HCT116 (cell line): ENCODE results near the gene OGA. TPM values are rescaled to one million over a fixed set of nuclear protein-coding genes. Genes with fewer than 3 reads are reported as not detected.

Experiments
- ATAC-seq: fragments of 200-7000 bp; cut with Tn5 transposase; 2 replicates; pipeline ENCODE4 v1.9.1; 2020; ENCODE audit warnings: mild to moderate bottlenecking, moderate library complexity
- BruUV-seq: library from RNA; stranded (reverse); fragments of 400-500 nt; replicated peaks from 2 replicates; lab custom pipeline; 2021; lab: Mats Ljungman, UMichigan
- CTCF ChIA-PET: fragments of 300-600 bp; sonication (Branson Sonifier 250); formaldehyde crosslinking; loops from one replicate; lab custom pipeline; 2021; ENCODE audit warnings: antibody characterized with exemption; lab: Charles Lee
- POLR2A ChIA-PET: fragments of 300-600, 350-600 bp; sonication (Branson Sonifier 250); formaldehyde crosslinking; loops from one replicate; lab custom pipeline; 2021; ENCODE audit warnings: antibody characterized with exemption; lab: Charles Lee
- RAD21 ChIA-PET, 2 experiments: fragments of 300-600 bp; sonication (Branson Sonifier 250); formaldehyde crosslinking; loops; one replicate each; lab custom pipeline; 2023; ENCODE audit warnings: low total read pairs in 2 of 2; ENCODE audit not compliant: uncharacterized antibody in 2 of 2, unreplicated experiment in 2 of 2, low non-redundant PET in 1 of 2; lab: Charles Lee
- DNase-seq: peaks from one replicate; pipeline ENCODE4 v3.0.0-alpha.2; 2010; ENCODE audit warnings: low read depth, low spot score
- H2AFZ ChIP-seq: fragments of 200-600 bp; shearing (Covaris generic), sonication (generic); 2 replicates; pipeline ENCODE4 v1.6.1; 2017; ENCODE audit warnings: low read depth, mixed run types, mixed read lengths, antibody characterized with exemption, low read length; ENCODE audit not compliant: poor library complexity, severe bottlenecking
- H3K27ac ChIP-seq: 2 replicates; pipeline ENCODE4 v1.5.1; 2012; ENCODE audit warnings: low read depth, low read length
- H3K27me3 ChIP-seq: fragments of 200-600 bp; sonication (generic); 2 replicates; pipeline ENCODE4 v1.6.1; 2016; ENCODE audit warnings: mixed run types, low read length, mixed read lengths; ENCODE audit not compliant: insufficient read depth
- H3K36me3 ChIP-seq, 2 experiments: fragments of 200-500 bp in 1 of 2; fragments of 200-600 bp in 1 of 2; sonication (Bioruptor generic) in 1 of 2; sonication (generic) in 1 of 2; 2 replicates each; pipeline versions ENCODE4 v1.5.1 to v1.6.1; 2014 to 2016; ENCODE audit warnings: low read length in 2 of 2, inconsistent platforms in 1 of 2, mixed read lengths in 1 of 2, mixed run types in 1 of 2; ENCODE audit not compliant: insufficient read depth in 2 of 2, control insufficient read depth in 1 of 2
- H3K4me1 ChIP-seq, 2 experiments: fragments of 200-600 bp in 1 of 2; sonication (generic) in 1 of 2; 2 replicates each; pipeline versions ENCODE4 v1.5.1 to v1.6.1; 2012 to 2017; ENCODE audit warnings: low read length in 2 of 2, inconsistent platforms in 1 of 2, mild to moderate bottlenecking in 1 of 2, mixed read lengths in 1 of 2, mixed run types in 1 of 2, moderate library complexity in 1 of 2; ENCODE audit not compliant: insufficient read depth in 2 of 2, control insufficient read depth in 1 of 2
- H3K4me2 ChIP-seq: fragments of 200-600 bp; sonication (generic); 2 replicates; pipeline ENCODE4 v1.6.1; 2017; ENCODE audit warnings: mixed run types, low read length, mixed read lengths
- H3K4me3 ChIP-seq, 2 experiments: fragments of 200-600 bp in 1 of 2; sonication (generic) in 1 of 2; replicated peaks in 1 of 2; 2 replicates each; pipeline ENCODE4 v1.5.1; 2011 to 2016; ENCODE audit warnings: low read length in 2 of 2, control low read depth in 1 of 2, low read depth in 1 of 2, mild to moderate bottlenecking in 1 of 2, mixed read lengths in 1 of 2, mixed run types in 1 of 2
- H3K79me2 ChIP-seq: fragments of 200-600 bp; sonication (generic); 2 replicates; pipeline ENCODE4 v1.6.1; 2017; ENCODE audit warnings: mild to moderate bottlenecking, mixed run types, low read length, moderate library complexity, mixed read lengths; ENCODE audit not compliant: insufficient read depth
- H3K9ac ChIP-seq: fragments of 200-600 bp; sonication (generic); 2 replicates; pipeline ENCODE4 v1.6.1; 2016; ENCODE audit warnings: low read length, mixed read lengths
- H3K9me2 ChIP-seq: fragments of 200-600 bp; sonication (generic), shearing (Covaris generic); 2 replicates; pipeline ENCODE4 v1.6.1; 2017; ENCODE audit warnings: mixed run types, mild to moderate bottlenecking, moderate library complexity; ENCODE audit not compliant: insufficient read depth
- H3K9me3 ChIP-seq, 2 experiments: fragments of 200-500 bp in 1 of 2; fragments of 200-600 bp in 1 of 2; sonication (Bioruptor generic) in 1 of 2; sonication (generic) in 1 of 2; 2 replicates each; pipeline ENCODE4 v1.6.1; 2014 to 2017; ENCODE audit warnings: low read length in 2 of 2, mixed read lengths in 2 of 2, inconsistent platforms in 1 of 2, low read depth in 1 of 2, mild to moderate bottlenecking in 1 of 2, mixed run types in 1 of 2, moderate library complexity in 1 of 2; ENCODE audit not compliant: control insufficient read depth in 1 of 2, insufficient read depth in 1 of 2
- H4K20me1 ChIP-seq: fragments of 200-600 bp; sonication (generic), shearing (Covaris generic); 2 replicates; pipeline ENCODE4 v1.6.1; 2017; ENCODE audit warnings: mixed run types, mild to moderate bottlenecking, moderate library complexity; ENCODE audit not compliant: insufficient read depth
- CBX3 ChIP-seq: IDR thresholded peaks from 2 replicates; pipeline ENCODE4 v1.6.1; 2012; ENCODE audit warnings: low read depth
- CEBPB ChIP-seq: IDR thresholded peaks from 2 replicates; pipeline ENCODE4 v1.6.1; 2012; ENCODE audit warnings: low read depth
- EGR1 ChIP-seq: IDR thresholded peaks from 2 replicates; pipeline ENCODE4 v1.6.1; 2012; ENCODE audit warnings: low read depth
- EZH2 ChIP-seq: fragments of 200-600 bp; sonication (generic); IDR thresholded peaks from 2 replicates; pipeline ENCODE4 v1.6.1; 2017; ENCODE audit warnings: antibody characterized with exemption, mixed run types
- EZH2phosphoT487 ChIP-seq: fragments of 200-600 bp; IDR thresholded peaks from 2 replicates; pipeline ENCODE4 v1.6.1; 2018; ENCODE audit warnings: antibody characterized with exemption, borderline replicate concordance
- FOSL1 ChIP-seq: IDR thresholded peaks from 2 replicates; pipeline ENCODE4 v1.6.1; 2012; ENCODE audit warnings: low read depth
- JUND ChIP-seq: IDR thresholded peaks from 2 replicates; pipeline ENCODE4 v1.6.1; 2012
- MAX ChIP-seq: IDR thresholded peaks from 2 replicates; pipeline ENCODE4 v1.6.1; 2012
- POLR2A ChIP-seq: IDR thresholded peaks from 2 replicates; pipeline ENCODE4 v1.7.0; 2011; ENCODE audit warnings: borderline replicate concordance; ENCODE audit not compliant: insufficient read depth, insufficient read length; ENCODE audit errors: extremely low read depth
- RAD21 ChIP-seq: IDR thresholded peaks from 2 replicates; pipeline ENCODE4 v1.6.1; 2012; ENCODE audit warnings: low read depth, mild to moderate bottlenecking
- SIN3A ChIP-seq: IDR thresholded peaks from 2 replicates; pipeline ENCODE4 v1.6.1; 2012; ENCODE audit warnings: low read depth
- SRF ChIP-seq: IDR thresholded peaks from 2 replicates; pipeline ENCODE4 v1.6.1; 2012; ENCODE audit warnings: low read depth
- ZFX ChIP-seq: fragments of 450-650 bp; IDR thresholded peaks from 2 replicates; pipeline ENCODE4 v1.6.1; 2017
- intact Hi-C: fragments of 100-400 bp; cut with micrococcal nuclease; formaldehyde crosslinking; loops from 2 replicates; pipeline ENCODE4 v1.10.0; 2022
- total RNA-seq: library from RNA; stranded (reverse); gene quantifications from one replicate; pipeline ENCODE4 v1.2.1, GENCODE V29; 2021; ENCODE audit not compliant: unreplicated experiment
- TF ChIP-seq, protein P1 (sequence below): IDR thresholded peaks from 2 replicates; pipeline ENCODE4 v1.6.1; 2012; ENCODE audit warnings: low read depth

OGA gene
- total RNA-seq, 1 experiment from 2014 or later, result 127 TPM

DNA sequence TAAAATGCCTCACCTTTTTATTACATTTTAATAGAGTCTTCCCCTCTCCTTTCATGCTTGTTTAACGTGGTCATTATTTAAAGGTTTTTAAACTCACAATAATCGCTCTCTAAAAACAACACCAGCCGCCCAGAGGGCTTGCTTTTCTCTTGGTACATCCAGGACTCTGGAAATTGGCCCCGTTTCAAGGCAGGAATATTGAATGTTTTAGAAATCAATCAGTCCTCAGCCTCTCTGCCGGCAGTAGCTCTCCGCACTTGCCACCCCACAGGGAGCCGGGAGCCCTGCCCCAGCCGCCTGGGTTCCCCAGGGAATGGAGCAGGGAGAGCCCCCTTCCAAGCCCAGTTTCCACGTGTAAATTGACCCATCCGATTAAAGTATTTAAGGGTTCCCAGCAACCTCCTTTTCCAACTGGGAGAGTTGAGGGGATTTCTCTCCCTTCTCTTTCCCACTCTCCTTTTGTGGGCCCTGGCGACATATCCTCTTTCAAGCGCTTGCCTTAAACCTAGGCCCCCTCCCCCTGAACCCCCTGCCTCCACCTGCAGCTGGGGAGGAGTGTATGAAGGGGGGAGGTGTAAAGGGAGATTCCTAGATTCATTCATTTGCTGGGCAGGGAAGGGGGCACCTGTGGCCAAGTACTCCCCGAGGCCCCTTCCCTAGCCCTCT is 44.2 kb downstream of the OGA start:
- H3K27ac ChIP-seq, result no peak overlapping the region
- no peak for TF ChIP-seq EGR1
- TF ChIP-seq SIN3A, result no peak
- TF ChIP-seq ZFX, result no peak
- TF ChIP-seq, protein P1, sequence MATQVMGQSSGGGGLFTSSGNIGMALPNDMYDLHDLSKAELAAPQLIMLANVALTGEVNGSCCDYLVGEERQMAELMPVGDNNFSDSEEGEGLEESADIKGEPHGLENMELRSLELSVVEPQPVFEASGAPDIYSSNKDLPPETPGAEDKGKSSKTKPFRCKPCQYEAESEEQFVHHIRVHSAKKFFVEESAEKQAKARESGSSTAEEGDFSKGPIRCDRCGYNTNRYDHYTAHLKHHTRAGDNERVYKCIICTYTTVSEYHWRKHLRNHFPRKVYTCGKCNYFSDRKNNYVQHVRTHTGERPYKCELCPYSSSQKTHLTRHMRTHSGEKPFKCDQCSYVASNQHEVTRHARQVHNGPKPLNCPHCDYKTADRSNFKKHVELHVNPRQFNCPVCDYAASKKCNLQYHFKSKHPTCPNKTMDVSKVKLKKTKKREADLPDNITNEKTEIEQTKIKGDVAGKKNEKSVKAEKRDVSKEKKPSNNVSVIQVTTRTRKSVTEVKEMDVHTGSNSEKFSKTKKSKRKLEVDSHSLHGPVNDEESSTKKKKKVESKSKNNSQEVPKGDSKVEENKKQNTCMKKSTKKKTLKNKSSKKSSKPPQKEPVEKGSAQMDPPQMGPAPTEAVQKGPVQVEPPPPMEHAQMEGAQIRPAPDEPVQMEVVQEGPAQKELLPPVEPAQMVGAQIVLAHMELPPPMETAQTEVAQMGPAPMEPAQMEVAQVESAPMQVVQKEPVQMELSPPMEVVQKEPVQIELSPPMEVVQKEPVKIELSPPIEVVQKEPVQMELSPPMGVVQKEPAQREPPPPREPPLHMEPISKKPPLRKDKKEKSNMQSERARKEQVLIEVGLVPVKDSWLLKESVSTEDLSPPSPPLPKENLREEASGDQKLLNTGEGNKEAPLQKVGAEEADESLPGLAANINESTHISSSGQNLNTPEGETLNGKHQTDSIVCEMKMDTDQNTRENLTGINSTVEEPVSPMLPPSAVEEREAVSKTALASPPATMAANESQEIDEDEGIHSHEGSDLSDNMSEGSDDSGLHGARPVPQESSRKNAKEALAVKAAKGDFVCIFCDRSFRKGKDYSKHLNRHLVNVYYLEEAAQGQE, result no peak
- no peak for TF ChIP-seq RAD21
- no peak for TF ChIP-seq CBX3
- TF ChIP-seq FOSL1, result no peak
- no peak for TF ChIP-seq JUND
- no peak for TF ChIP-seq EZH2
- no peak for TF ChIP-seq CEBPB
- TF ChIP-seq EZH2phosphoT487, result no peak
- no peak for TF ChIP-seq SRF
- TF ChIP-seq POLR2A, result no peak
- no peak for TF ChIP-seq MAX
- RAD21 ChIA-PET, result no interaction called here
- H3K4me1 ChIP-seq, result no peaks in the 10 kb centered on the region
- no peaks in the 10 kb centered on the region; the same call in 1 of the 2 replicates for H4K20me1 ChIP-seq
- H3K79me2 ChIP-seq, result peaks cover 4% of the 10 kb centered on the region; the same call in 1 of the 2 replicates
- H2AFZ ChIP-seq, result no peak overlapping the region
- H3K4me2 ChIP-seq, result no peak overlapping the region
- no peaks in the 10 kb centered on the region for H3K9me2 ChIP-seq
- POLR2A ChIA-PET, result interaction anchor here (1.7 kb wide), 1 partner anchor 10 kb away, joined by 5 read pairs; the partner anchor contains the start of gene NPM3
- peaks cover 0 to 6% of the 10 kb centered on the region in 2 experiments; a peak in 1 of 4 replicates for H3K36me3 ChIP-seq
- no peak overlapping the region for H3K9ac ChIP-seq
- no TSS peak for BruUV-seq
- no peak for DNase-seq
- H3K4me3 ChIP-seq, result no peak overlapping the region
- no peaks in the 10 kb centered on the region for H3K27me3 ChIP-seq
- H3K9me3 ChIP-seq, result no peaks in the 10 kb centered on the region
- intact Hi-C loops, result no loop called here
- CTCF ChIA-PET, result interaction anchor here (0.5 to 3.6 kb wide), 3 partner anchors 8 to 1143 kb away, joined by 3 to 22 read pairs (median 10); no protein-coding TSS in a partner anchor
- no peak for ATAC-seq
